Smooth muscle cell (in vitro differentiated cells): ENCODE data around the gene SDC4. TPM values are rescaled to one million over a fixed set of nuclear protein-coding genes. Genes with fewer than 3 reads are reported as not detected.

Source experiments
- DNase-seq: peaks from one replicate; lab custom pipeline; 2025; ENCODE audit not compliant: unreplicated experiment; lab: John Stamatoyannopoulos, UW
- H2AFZ ChIP-seq: fragments of 200-600 bp; sonication (generic); 2 replicates; pipeline ENCODE4 v1.6.0; 2016; ENCODE audit warnings: antibody characterized with exemption, low read depth, mild to moderate bottlenecking
- H3F3A ChIP-seq: fragments of 200-600 bp; sonication (generic); 2 replicates; pipeline ENCODE4 v1.6.0; 2017; ENCODE audit warnings: antibody characterized with exemption, low read depth
- H3K27ac ChIP-seq: fragments of 200-600 bp; sonication (generic); 2 replicates; pipeline ENCODE4 v1.5.1; 2016; ENCODE audit warnings: low read depth, mild to moderate bottlenecking
- H3K27me3 ChIP-seq: fragments of 200-600 bp; sonication (generic); 2 replicates; pipeline ENCODE4 v1.6.1; 2016; ENCODE audit warnings: low read depth, mild to moderate bottlenecking
- H3K36me3 ChIP-seq: fragments of 200-600 bp; sonication (generic); 2 replicates; pipeline ENCODE4 v1.5.1; 2016; ENCODE audit warnings: low read depth
- H3K4me1 ChIP-seq: fragments of 200-600 bp; sonication (generic); 2 replicates; pipeline ENCODE4 v1.5.1; 2016; ENCODE audit warnings: low read depth
- H3K4me2 ChIP-seq: fragments of 200-600 bp; sonication (generic); 2 replicates; pipeline ENCODE4 v1.6.0; 2016; ENCODE audit warnings: mild to moderate bottlenecking
- H3K4me3 ChIP-seq: fragments of 200-600 bp; sonication (generic); 2 replicates; pipeline ENCODE4 v1.5.1; 2016; ENCODE audit warnings: mild to moderate bottlenecking
- H3K79me2 ChIP-seq: fragments of 200-600 bp; sonication (generic); 2 replicates; pipeline ENCODE4 v1.6.0; 2016; ENCODE audit warnings: low read depth, mild to moderate bottlenecking
- H3K9ac ChIP-seq: fragments of 200-600 bp; sonication (generic); 2 replicates; pipeline ENCODE4 v1.6.0; 2016; ENCODE audit warnings: low read depth
- H3K9me3 ChIP-seq: fragments of 200-600 bp; sonication (generic); replicated peaks from 2 replicates; pipeline ENCODE4 v1.5.1; 2016; ENCODE audit warnings: low read depth
- H4K20me1 ChIP-seq: fragments of 200-600 bp; sonication (generic); 2 replicates; pipeline ENCODE4 v1.6.0; 2016; ENCODE audit warnings: low read depth
- CTCF ChIP-seq: fragments of 200-600 bp; sonication (generic); IDR thresholded peaks from 2 replicates; pipeline ENCODE4 v1.5.1; 2017; ENCODE audit warnings: borderline replicate concordance, mild to moderate bottlenecking, antibody characterized with exemption; ENCODE audit not compliant: insufficient read depth, poor library complexity, severe bottlenecking
- WGBS: methylation state at CpG from one replicate; pipeline ENCODE4 v1.1.7; 2016; ENCODE audit warnings: low lambda C conversion rate; 5-methylcytosine and 5-hydroxymethylcytosine counted together
- polyA plus RNA-seq: library from polyadenylated mRNA; unstranded; fragments of >200 nt; fragmentation: Nextera tagmentation; extraction: Ambion mirVana; gene quantifications from 2 replicates; pipeline ENCODE4 v1.2.1, GENCODE V29; 2016
- total RNA-seq: library from RNA; depleted of rRNA; stranded (reverse); fragments of >200 nt; gene quantifications from 2 replicates; pipeline ENCODE4 v1.2.3, GENCODE V29; 2014

SDC4 gene
- total and polyA plus RNA-seq, 2 experiments from 2014 or later: 45.0 to 70.7 TPM

GRCh38 chr20:45344168-45344860, 3.9 kb downstream of the SDC4 start:
- Histone ChIP-seq H3K79me2 (peaks cover 69% of the 10 kb centered on the region), H2AFZ (no peak overlapping the region), H3F3A (peaks cover 45% of the 10 kb centered on the region), H3K27me3 (no peaks in the 10 kb centered on the region), H3K4me3 (peak overlapping the region; percentile 80), H3K27ac (peak overlapping the region; percentile 96), H3K4me2 (peak overlapping the region; percentile 97), H3K9me3 (no peaks in the 10 kb centered on the region), H3K9ac (peak overlapping the region; percentile 78), H3K36me3 (no peaks in the 10 kb centered on the region), H3K4me1 (peaks cover 69% of the 10 kb centered on the region), H4K20me1 (peaks cover 39% of the 10 kb centered on the region)
- WGBS: 15% methylated on average over 9 of the region's 9 CpGs
- TF ChIP-seq CTCF: no peak
- peak; percentile 27 for DNase-seq

- Histone ChIP-seq H3K27ac (peak overlapping the region; percentile 96), H3K4me2 (peak overlapping the region; percentile 97), H3K36me3 (no peaks in the 10 kb centered on the region), H3K9ac (peak overlapping the region; percentile 71), H4K20me1 (peaks cover 39% of the 10 kb centered on the region), H3K4me3 (peak overlapping the region; percentile 80), H3K27me3 (no peaks in the 10 kb centered on the region), H3K9me3 (no peaks in the 10 kb centered on the region), H2AFZ (no peak overlapping the region), H3K79me2 (peaks cover 76% of the 10 kb centered on the region), H3K4me1 (peaks cover 73% of the 10 kb centered on the region), H3F3A (peaks cover 43% of the 10 kb centered on the region)
- no peak for TF ChIP-seq CTCF
- WGBS: 16% methylated on average over 6 of the region's 6 CpGs
- no peak for DNase-seq
Observed at GRCh38 chr20:45343532-45344167, 4.6 kb downstream of the SDC4 start.

- Histone ChIP-seq H3K27ac (peak overlapping the region; percentile 96), H3F3A (peaks cover 48% of the 10 kb centered on the region), H3K4me2 (peak overlapping the region; percentile 97), H2AFZ (no peak overlapping the region), H3K4me3 (peak overlapping the region; percentile 26), H3K9me3 (no peaks in the 10 kb centered on the region), H3K79me2 (peaks cover 76% of the 10 kb centered on the region), H3K36me3 (no peaks in the 10 kb centered on the region), H3K27me3 (no peaks in the 10 kb centered on the region), H3K9ac (peak overlapping the region; percentile 71), H3K4me1 (peaks cover 80% of the 10 kb centered on the region), H4K20me1 (peaks cover 43% of the 10 kb centered on the region)
- TF ChIP-seq CTCF: no peak
- 36% methylated on average over 6 of the region's 6 CpGs for WGBS
- DNase-seq: no peak
Observed at GRCh38 chr20:45342855-45343531, 5.2 kb downstream of the SDC4 start.
